Pericardium fibroblast (primary cell): Measurements from ENCODE around the gene AADACL2. TPM values are rescaled to one million over a fixed set of nuclear protein-coding genes. Genes with fewer than 3 reads are reported as not detected.

Experiments
- total RNA-seq: library from RNA; depleted of rRNA; stranded (reverse); fragments of >200 nt; gene quantifications from 2 replicates; pipeline ENCODE4 v1.2.3, GENCODE V29; 2015

Gene AADACL2, protein sequence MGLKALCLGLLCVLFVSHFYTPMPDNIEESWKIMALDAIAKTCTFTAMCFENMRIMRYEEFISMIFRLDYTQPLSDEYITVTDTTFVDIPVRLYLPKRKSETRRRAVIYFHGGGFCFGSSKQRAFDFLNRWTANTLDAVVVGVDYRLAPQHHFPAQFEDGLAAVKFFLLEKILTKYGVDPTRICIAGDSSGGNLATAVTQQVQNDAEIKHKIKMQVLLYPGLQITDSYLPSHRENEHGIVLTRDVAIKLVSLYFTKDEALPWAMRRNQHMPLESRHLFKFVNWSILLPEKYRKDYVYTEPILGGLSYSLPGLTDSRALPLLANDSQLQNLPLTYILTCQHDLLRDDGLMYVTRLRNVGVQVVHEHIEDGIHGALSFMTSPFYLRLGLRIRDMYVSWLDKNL
- not detected in 2 replicates for total RNA-seq

DNA sequence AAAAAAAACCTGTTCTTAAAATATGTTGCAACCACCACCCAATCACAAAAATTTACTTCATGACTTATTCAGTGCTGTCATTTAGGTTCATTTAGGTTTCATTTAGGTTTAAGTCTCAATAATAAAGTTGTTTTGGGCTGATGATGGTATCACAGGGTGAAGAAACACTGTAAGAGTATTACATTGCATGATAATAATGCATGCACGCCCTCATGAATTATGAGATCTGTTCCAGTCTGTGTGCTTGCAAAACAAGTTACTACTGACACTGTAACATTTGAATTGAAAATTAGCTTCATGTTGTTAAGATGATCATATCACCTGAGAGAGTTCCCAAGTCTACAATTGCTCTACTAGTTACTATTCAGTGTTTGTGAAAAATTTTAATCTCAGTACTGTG lies at the start of gene AADACL2:
TSS of gene AADACL2 (plus strand) at position 315 of the 400 bp plus-strand sequence. CDS start 109 bp downstream, outside the sequence.

Other genes starting within 250 kb of the AADACL2 start
- gene AADAC, start 80.2 kb downstream of the AADACL2 start, total RNA-seq, result 3.3 and 11.8 TPM in 2 replicates
- not detected in 2 replicates for gene SUCNR1, start 139.7 kb downstream of the AADACL2 start, total RNA-seq